OCI-LY3 (cell line): ENCODE data around the gene DAPP1.

Source experiments
- CTCF ChIP-seq: fragments of 200-600, 300-600 bp; sonication (generic); IDR thresholded peaks from 2 replicates; pipeline ENCODE4 v1.5.1; 2014; ENCODE audit warnings: antibody characterized with exemption, low read length, low read depth
- EZH2phosphoT487 ChIP-seq: fragments of 200-600 bp; shearing (Covaris generic); IDR thresholded peaks from 2 replicates; pipeline ENCODE4 v1.6.1; 2018; ENCODE audit warnings: antibody characterized with exemption, mixed run types, low read depth

- TF ChIP-seq EZH2phosphoT487 (no peak), CTCF (no peak)
These were observed 44.7 kb downstream of the DAPP1 start for GRCh38 chr4:99861120-99861905.
